GM20431 (cell line): ENCODE measurements around the gene HSPBAP1.

ENCODE experiments used
- in situ Hi-C: fragments of 300-500 bp; cut with MseI, MboI; formaldehyde crosslinking; loops from one replicate; pipeline ENCODE4 v1.15.0; 2020; ENCODE audit warnings: low sequenced_read_pairs; ENCODE audit not compliant: unreplicated experiment

Gene HSPBAP1

DNA sequence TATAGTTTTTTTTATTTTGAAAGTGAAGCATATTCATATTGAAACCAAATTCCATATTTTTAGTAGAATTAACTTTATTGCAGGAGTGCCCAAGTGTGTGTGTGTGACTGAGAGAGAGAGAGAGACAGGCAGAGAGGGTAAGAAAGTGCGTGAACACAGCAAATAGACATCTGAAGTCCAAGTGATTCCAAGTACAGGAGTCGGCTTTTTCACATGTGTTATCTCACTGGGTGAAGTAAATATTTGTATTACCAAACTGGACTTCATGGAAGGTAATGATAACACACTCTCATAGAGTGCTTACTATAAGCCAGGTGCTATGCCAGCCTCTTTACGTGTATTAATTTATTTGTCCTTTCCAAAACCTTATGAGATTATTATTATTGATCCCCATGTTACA lies 101.0 kb downstream of the HSPBAP1 start:
- in situ Hi-C loops = loop anchor here (25.0 kb wide), 1 partner anchor 280 kb away; the partner anchor contains the start of gene WDR5B

DNA sequence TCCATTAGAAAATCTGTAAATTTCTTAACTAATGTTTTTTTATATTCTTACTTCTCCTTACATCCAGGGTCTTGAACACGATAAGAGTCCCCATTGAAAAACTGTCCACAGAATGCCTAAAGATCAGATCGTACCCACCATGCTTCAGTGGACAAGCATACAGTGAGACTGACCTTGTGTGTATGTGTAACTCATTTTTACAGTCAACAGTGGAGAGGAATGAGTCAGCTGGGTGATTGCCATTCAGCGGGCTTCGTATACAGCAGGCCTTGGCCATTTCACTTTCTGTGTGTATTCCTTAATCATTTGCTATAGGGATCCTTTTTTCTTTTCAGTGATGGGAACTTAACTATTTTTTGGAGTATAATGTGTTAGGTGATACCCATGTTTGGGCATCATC lies 102.4 kb downstream of the HSPBAP1 start:
- in situ Hi-C loops = loop anchor here (25.0 kb wide), 1 partner anchor 279 kb away; the partner anchor contains the start of gene WDR5B

DNA sequence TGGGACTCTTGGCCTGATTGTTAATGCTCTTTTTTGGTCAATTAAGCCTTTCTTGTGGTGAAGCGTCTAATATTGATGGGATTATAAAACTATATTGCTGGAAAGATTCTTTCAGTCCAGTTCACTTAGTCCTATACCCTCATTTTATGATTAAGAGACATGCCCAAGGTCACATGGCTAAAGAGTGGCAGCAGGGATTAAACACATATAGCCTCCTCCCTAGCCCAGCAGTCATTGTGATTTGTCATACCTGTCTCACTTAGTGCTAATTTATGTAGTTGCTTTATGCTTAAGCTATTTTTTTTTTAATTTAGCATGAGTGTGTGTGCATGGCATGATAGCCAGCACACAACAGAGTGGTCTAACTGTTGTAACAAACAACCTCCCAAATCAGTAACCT lies 103.5 kb downstream of the HSPBAP1 start:
- in situ Hi-C loops = loop anchor here (25.0 kb wide), 1 partner anchor 278 kb away; the partner anchor contains the start of gene WDR5B
